HG03558 (cell line): ENCODE results near the gene TREML2.

Source experiments
- ATAC-seq: cut with Tn5 transposase; IDR thresholded peaks from one replicate; pipeline ENCODE4 v1.9.1; 2021; ENCODE audit warnings: moderate number of reproducible peaks; ENCODE audit not compliant: unreplicated experiment; ENCODE audit errors: extremely low read depth

Gene TREML2

DNA sequence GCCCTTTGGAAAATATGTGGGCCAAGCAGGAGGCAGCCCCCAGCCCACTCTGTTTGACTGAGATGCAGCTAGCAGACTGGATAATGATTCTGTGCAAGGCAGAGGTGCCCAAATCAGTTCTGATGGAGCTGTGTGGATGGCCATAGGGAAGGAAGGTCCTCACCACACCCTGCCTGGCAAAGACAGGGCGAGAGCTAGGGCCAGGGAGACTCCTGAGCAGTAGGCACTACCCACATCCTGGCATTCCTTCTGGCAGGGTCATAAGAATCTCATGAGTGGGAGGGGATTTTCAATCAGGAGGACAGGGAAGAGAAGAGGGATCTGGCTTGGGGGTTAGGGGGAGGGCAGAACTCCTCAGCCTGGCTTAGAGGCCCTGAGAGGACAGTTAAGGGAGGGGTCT lies 19.4 kb downstream of the TREML2 start:
- no peak for ATAC-seq

DNA sequence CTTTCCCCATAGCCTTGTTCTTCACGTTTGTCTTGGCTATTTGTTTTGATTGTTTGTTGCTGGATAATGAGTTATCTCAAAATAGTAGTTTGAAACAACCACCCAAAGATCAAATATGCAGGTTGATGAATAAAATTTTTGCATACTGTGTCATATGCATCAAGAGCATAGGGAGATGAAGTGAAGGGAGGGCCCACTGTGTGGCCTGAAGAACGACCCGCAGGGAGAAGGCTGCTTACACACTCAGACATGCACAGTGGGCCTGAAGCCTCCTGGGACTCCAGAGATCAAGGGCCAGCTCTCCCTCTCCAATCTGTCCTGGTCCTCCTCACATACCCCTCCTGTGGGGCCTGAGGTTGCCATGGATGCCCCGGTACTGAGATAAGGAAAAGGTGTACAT lies 21.8 kb downstream of the TREML2 start:
- no peak for ATAC-seq

DNA sequence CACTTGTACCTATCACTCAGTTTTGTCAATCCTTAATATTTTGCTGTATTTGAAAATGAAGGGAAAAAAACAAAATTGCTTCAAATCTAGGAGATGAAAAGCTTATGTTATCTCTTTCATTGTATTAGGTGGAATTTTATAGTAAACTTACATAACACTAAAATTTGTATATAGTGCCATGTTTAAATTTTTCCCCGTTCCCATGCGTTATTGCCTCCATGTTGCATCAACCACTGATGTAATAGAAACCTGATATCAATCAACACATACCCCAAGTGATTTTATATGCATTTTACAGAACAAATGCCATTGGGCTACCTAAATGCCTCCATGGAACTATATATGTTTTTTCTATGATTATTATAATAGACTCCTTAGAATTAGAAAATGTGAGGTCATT lies 23.3 kb downstream of the TREML2 start:
- ATAC-seq = no peak

DNA sequence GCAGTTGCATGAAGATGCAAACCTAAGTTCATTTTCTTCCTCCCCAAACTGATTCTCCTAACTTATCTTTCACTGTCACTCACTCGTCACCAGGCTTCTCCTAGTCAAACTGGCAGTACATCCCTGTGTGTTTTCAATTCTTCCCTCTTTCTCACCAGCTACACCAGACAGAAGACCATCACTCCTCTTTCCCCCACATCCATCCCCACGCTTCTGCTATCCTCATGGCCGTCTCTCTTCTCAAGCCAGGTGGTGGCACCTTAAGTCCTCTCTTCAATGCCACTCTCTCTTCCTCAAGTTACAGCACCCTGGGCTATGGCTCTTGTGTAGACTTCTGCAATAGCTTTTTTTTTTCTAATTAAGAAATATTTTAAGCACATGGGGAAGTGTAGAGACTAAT lies 23.7 kb downstream of the TREML2 start:
- ATAC-seq = no peak

DNA sequence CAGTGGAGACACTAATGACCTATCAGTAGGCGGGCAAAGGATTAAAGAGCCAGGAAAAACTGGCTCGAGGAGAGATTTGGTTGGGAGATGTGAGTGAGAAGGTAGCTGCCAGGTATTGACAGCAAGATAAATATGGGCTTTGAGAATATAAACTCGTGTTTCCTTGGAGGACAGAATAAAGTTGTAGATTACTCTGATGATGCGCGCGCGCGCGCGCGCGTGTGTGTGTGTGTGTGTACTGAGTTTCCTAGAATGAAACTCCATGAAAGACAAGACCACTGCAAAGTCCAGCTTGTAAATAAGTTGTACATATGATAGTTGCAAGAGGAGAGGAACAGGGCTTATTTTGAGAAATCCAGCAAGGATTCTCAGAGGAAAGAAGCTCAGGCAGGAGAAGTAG lies 24.8 kb downstream of the TREML2 start:
- ATAC-seq = no peak

DNA sequence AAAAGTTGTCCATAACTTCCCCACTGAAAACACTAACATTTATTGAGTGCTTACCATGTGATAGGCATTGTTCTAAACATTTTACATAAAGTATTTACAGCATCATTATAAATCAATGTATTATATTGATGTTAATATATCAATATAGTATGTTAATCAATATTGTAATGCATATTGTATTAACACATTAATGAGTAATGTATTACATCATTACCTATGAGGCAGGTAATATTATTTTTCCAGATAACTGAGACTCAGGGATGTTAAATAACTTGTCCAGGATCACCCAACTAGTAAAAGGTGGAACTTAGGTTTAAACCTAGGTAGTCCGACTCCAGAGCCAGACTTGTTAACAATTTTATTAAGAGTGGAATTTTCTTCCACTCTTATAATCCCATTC lies 25.9 kb downstream of the TREML2 start:
- ATAC-seq = no peak

DNA sequence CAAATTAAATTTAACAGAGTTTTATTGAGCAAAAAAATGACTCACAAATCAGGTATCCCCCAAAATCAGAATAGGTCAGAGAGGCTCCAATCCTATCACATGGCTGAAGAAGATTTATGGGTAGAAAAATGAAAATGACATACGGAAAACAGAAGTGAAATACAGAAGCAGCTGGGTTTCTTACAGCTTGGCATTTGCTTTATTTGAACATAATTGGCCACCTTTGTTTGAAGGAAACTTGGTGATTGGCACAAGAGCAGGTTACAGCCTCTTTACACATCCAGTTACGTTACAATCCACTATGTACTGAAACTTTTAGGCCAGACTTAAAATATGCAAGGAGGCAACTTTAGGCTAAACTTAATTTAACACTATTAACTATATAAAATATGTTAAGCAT lies 26.3 kb downstream of the TREML2 start:
- no peak for ATAC-seq

DNA sequence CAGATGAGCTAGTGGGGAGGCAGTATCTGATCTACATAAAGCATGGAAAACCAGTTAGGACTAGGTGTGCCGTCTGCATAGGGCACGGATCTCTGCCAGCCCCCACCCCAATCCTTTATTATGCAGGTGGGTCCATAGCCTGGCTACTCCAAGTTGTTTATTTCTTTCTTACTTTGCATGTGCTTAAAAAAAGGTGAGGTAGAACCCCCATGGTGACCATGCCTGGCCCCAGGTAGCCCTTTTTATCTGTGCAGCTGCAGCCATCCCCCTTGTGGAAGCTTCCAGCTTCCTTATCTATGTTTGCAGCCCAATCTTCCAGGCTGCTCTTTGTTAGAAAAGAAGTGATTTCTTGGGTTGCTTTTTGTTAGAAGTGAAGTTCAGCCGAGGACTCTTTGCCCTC lies 29.0 kb downstream of the TREML2 start:
- no peak for ATAC-seq

DNA sequence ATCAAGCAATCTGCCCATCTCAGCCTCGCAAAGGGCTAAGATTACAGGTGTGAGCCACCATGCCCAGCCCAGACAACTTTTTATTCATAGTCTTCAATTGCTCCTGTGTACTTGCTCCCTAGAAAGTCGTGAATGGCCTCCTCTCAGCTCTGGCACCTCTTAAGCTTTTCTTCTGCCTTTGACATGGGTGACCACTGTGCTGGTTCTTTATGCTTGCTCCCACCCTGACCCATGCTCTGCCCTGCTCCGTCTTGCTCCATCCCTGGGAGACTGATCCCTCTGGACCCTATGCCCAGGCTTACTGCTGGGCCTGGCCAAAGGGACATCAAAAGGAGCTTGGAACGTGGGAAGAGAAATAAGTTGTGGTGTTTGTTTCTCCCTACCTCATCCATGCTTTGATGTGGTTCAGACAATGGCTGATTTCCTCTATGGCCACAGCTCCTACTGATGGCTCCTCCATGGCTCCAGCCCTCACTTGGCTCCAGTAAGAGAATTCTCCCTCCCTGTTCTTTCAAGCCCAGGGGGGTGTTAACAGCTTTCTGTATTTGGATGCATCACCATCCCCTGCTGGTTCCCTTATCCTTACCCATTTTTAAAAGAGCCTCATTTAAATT lies 30.3 kb downstream of the TREML2 start:
- ATAC-seq = no peak

DNA sequence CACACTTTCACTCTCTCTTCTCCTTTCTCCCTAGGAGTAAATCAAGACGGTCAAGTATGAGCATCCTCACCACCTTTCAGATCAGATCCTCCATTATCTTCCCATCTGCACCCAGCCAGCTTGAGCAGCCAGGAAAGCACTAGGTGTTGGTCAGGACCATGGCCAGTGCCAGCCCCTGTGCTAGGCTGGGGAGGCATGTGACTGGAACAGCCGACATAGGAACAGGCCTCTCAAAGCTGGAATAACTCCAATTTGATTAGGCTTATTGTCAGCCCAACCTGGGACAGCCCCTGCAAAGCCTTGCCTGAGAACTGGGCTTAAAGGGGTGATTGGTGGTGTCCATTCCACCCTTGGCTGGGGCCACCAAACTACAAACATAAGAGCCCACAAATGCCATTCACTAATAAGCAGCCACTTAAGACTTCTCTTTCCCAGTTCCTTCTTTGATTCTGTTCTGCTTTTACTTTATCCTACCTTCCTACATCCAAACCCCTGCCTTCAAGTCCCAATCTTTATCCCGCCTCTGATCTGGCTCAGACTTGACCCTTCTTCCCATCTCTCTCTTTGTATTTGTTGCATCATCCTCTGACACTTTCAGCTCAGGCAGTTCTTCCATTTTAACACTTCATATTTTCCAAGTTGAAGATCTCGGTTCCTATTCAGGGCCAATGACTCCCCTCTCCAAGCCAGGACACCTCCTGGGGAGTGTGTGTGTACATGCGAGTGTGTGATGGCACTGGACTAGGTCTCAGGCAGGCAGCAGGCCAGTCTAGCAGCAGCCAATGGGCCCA lies 33.6 kb downstream of the TREML2 start:
- no peak for ATAC-seq

DNA sequence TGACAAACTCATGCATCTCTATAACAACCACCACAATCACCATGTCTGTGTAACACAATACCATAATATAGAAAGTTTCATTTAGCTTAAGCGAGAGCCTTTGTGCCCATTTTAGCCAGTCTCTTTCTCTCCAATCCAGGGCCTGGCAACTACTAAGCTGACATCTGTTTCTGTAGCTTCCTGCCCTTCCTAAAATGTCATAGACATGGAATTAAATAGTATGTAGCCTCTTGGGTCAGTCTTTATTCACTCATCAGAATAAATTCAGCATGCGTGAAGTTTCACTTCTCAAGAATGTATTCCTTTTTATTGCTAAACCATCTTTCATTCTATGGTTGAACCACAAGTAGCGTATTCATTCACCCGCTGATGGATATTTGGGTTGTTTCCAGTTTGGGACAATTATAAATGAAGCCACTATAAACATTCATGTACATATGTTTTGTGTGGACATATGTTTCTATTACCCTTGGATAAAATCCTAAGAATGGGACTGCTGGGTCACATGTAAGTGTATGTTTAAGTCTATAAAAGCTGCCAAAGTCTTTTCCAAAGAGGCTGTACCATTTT lies 36.3 kb downstream of the TREML2 start:
- ATAC-seq = no peak

DNA sequence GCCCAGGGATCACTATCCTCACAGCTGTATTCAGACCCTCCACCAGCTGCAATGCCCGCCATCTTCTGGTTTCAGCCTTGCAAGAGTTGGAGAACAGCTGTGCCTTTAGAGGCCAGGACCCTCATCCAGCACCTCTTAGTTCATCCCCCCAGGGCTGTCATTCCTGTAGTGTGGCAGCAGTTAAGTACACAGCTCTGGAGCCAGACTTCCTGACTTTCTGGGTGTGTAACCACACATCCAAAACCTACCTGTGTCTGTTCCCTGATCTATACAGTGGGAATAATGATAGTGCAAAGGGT lies 37.6 kb downstream of the TREML2 start:
- no peak for ATAC-seq

DNA sequence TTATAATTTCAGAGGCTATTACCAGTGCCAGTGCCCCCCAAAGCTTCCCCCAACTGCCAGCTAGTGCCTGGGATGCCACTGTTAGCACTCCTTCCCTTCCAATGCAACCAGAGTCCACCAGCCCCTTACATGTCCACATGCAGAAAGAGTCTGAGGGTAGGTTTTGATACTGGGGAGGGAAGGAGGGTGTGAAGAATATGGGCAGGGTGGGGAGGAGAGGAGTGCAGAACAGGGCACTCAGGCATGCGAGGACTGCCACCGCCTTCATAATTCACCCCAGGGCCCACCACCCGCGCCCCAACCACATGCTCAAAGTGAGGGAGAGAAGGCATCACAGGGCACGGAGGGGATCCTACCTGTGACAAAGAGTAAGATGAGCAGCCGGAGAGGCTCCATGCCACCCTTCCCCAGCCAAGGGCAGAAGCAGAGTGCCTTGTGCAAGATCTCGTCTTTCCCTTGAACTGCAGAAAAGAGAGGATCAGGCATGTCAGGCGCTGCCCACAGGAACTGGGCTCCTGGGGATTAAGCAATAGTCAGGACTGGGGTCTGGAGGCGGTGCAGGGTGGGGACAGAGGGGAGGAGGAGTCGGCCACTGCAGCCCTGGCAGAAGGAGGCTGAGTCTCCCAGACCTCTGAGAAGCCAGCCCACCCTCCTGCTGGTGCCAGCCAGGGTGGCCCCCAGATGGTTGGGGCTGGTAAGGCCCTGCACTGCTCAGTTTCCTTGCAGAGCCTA lies 38.1 kb downstream of the TREML2 start, which contains the start of gene TREM2:
Gene TREM2 (minus strand): TSS at position 430 of the 732 bp plus-strand sequence. CDS start 34 bp downstream, at position 396.
- no peak for ATAC-seq

DNA sequence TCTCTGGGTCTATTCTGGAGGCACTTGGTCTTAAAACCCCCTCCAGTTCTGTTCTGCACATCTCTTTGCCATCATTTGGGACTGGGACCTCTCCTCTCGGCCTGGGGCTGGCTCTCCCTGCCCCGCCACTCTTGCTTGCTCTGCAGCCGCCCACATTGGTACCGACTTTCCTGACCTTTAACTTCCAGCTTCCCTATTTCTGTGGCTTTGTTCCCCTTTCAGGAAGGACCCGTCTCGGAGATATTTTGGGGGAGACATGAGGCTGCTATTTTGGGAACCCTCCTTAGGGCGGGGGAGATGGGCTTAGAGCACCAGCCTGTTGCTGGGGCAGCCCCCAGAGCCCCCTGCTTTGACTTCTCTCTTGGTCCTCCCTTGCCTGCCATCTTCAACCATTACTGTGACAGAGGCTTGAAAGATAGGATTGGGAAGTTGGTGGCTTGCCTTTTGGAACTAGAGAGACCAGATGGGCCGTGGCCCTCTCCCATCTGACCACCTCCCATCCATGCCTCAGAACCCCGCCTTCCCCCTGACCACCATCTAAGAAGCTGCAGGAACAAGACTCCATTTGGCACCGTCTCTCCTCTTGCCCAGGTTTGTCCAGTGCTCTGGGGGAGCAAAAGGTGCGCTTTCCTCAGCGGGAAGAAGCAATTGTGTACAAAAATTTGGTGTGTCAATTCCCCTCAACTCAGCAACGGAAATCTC lies 38.9 kb downstream of the TREML2 start:
- no peak for ATAC-seq

DNA sequence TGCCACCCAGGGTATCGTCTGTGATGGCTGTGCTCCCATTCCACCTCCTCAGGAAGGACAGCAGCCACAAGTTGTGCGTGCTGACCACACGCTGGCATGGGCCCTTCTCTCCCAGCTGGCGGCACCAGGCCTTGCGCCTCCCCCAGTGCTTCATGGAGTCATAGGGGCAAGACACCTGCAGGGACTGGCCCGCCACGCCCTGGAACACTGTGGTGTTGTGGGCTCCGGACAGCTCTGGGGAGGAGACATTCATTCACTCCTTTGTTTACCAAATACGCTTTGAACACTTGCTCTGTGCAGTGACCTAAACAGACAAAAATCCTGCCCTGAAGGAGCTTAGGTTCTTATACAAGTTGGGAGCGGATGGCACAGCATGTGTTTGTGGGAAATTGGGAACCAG lies 39.6 kb downstream of the TREML2 start:
- ATAC-seq = no peak

DNA sequence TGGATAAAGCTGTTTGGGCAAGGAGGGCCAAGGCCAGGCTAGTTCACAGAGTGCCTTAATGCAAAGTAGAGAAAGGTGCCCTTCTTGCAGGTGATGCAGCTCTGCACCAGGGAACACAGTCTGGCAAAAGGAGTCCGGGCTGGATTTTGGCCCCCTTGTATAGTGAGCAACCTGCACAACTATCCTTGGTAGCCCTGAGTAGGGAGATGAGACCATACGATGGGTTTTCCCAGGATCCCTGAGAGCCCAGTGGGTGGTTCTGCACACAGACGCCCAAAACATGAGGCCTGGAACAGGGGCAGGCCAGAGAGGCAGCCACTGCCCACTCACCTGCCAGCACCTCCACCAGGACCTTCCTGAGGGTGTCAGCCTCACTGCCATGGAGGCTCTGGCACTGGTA lies 40.0 kb downstream of the TREML2 start:
- no peak for ATAC-seq

DNA sequence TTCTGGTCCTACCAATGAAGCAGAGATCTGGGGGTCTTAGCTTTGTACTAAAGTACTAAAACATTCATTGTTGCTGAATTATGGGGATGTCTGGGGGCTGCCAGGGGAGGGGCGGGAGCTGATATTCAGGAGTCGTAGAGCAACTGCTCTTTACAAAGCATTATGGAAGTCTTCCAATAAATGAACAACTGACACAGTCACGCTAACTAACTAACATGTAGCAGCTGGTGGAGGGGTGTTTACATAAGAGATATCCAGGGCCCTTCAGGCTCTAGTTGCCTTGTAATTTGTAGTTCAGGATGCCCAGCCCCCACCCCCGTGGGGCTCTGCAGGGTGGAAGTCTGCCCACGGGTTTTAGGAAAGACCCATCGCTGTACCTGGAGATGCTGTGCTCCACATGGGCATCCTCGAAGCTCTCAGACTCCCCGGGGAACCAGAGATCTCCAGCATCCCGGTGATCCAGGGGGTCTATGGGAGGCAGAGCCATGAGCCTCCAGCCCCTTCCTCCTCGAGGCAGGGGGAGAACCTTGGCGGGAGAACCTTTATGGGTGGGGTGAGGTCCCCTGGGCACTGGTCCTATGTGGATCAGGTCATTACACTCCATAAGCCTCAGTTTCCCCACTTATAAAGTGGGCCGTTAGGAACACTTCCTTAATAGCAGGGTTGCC lies 41.4 kb downstream of the TREML2 start:
- no peak for ATAC-seq

DNA sequence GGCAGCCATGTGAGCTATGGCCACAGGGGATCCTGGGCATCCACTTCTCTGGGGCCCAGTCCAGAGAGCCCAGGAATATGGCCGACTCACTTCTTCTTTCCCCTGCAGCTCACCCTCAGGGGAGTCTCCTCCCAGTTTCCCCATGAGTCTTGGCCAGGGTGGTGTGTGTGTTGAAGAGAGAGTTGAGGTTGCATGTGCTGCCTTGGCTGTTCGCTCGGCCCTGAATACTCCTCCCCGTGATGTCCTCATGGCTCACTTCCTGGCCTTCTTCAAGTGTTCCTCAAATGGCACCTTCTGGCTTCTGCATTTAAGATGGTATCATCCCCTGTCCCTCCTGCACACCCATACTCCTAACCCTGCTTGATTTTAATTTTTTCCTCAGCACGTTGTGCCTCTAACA lies 43.6 kb downstream of the TREML2 start:
- no peak for ATAC-seq

DNA sequence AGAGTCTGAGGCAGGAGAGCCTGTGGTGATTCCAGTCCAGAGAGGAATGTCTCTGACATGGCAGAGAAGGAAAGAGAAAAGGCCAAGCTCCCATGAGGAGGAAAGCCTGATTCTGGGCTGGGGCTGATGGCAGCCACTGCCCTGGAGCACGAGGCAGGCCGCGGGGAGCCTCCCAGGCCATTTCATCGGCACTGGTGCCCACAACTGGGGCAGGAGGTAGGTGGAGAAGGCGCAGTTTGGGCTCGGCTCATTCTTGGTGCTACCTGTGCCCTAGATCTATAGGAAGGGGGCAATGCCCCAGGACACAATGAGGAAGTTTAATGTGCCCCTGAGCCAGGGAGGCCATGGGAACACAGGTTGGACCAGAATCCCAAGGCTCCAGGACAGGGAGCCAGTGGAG lies 44.2 kb downstream of the TREML2 start:
- ATAC-seq = no peak

DNA sequence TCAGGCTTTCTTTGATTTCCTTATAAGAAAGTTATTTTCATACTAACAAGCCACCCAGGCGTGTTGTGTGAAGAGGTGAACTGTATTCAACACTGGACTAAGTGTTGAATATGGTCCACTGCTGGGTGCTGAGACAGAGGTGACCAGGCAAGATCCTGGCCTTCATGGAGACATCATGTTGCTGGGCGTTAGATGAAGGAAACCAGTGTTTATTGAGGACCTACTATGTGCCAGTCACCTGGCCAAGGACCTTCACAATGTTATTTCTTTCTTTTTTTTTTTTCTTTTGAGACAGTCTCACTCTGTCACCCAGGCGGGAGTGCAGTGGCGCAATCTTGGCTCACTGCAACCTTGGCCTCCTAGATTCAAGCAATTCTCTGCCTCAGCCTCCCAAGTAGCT lies 44.9 kb downstream of the TREML2 start:
- no peak for ATAC-seq
